H9 (cell line): ENCODE results near the gene ANKS1B. TPM values are rescaled to one million over a fixed set of nuclear protein-coding genes. Genes with fewer than 3 reads are reported as not detected.

Source experiments
- DNase-seq: peaks from one replicate; pipeline ENCODE4 v3.0.0-alpha.2; 2017
- H2AFZ ChIP-seq: one replicate; pipeline ENCODE4 v1.6.1; 2013; ENCODE audit warnings: mild to moderate bottlenecking, low read length, control low read depth, moderate library complexity
- H2AK5ac ChIP-seq: 2 replicates; pipeline ENCODE4 v1.6.1; 2013; ENCODE audit warnings: low read length, control low read depth, mixed read lengths; ENCODE audit not compliant: insufficient read length
- H2BK120ac ChIP-seq: one replicate; pipeline ENCODE4 v1.6.1; 2013; ENCODE audit warnings: low read depth, mild to moderate bottlenecking, low read length, control low read depth, inconsistent platforms; ENCODE audit not compliant: poor library complexity, severe bottlenecking
- H2BK12ac ChIP-seq: 2 replicates; pipeline ENCODE4 v1.6.1; 2013; ENCODE audit warnings: low read length, control low read depth, mixed read lengths, low read depth; ENCODE audit not compliant: insufficient read length
- H2BK15ac ChIP-seq: 2 replicates; pipeline ENCODE4 v1.6.1; 2013; ENCODE audit warnings: low read depth, low read length, control low read depth
- H2BK20ac ChIP-seq: one replicate; pipeline ENCODE4 v1.6.1; 2013; ENCODE audit warnings: low read depth, mild to moderate bottlenecking, low read length, control low read depth, inconsistent platforms; ENCODE audit not compliant: poor library complexity, severe bottlenecking
- H2BK5ac ChIP-seq: 2 replicates; pipeline ENCODE4 v1.6.1; 2013; ENCODE audit warnings: low read length, control low read depth, mixed read lengths; ENCODE audit not compliant: insufficient read length
- H3K14ac ChIP-seq: 2 replicates; pipeline ENCODE4 v1.6.1; 2013; ENCODE audit warnings: low read length, control low read depth; ENCODE audit not compliant: insufficient read depth
- H3K18ac ChIP-seq: 2 replicates; pipeline ENCODE4 v1.6.1; 2013; ENCODE audit warnings: low read depth, mild to moderate bottlenecking, mixed read lengths, low read length, control low read depth; ENCODE audit not compliant: insufficient read length
- H3K23ac ChIP-seq: 2 replicates; pipeline ENCODE4 v1.6.1; 2013; ENCODE audit warnings: low read length, control low read depth, mixed read lengths, low read depth; ENCODE audit not compliant: insufficient read length
- H3K23me2 ChIP-seq: 2 replicates; pipeline ENCODE4 v1.6.1; 2013; ENCODE audit warnings: low read depth, mild to moderate bottlenecking, mixed read lengths, low read length, control low read depth; ENCODE audit not compliant: insufficient read length, poor library complexity, severe bottlenecking
- H3K27ac ChIP-seq: 2 replicates; pipeline ENCODE4 v1.5.1; 2013; ENCODE audit warnings: low read length, control low read depth, mixed read lengths, low read depth; ENCODE audit not compliant: insufficient read length
- H3K27me3 ChIP-seq: 2 replicates; pipeline ENCODE4 v1.6.1; 2013; ENCODE audit warnings: low read length, control low read depth, inconsistent platforms; ENCODE audit not compliant: insufficient read depth
- H3K4ac ChIP-seq: 2 replicates; pipeline ENCODE4 v1.6.1; 2013; ENCODE audit warnings: low read depth, mild to moderate bottlenecking, control low read depth, inconsistent platforms, low read length, moderate library complexity
- H3K4me1 ChIP-seq: 2 replicates; pipeline ENCODE4 v1.6.1; 2013; ENCODE audit warnings: low read length, control low read depth, inconsistent platforms; ENCODE audit not compliant: insufficient read depth
- H3K4me2 ChIP-seq: 2 replicates; pipeline ENCODE4 v1.6.1; 2013; ENCODE audit warnings: low read length, control low read depth, mixed read lengths; ENCODE audit not compliant: insufficient read length, insufficient read depth
- H3K56ac ChIP-seq: 2 replicates; pipeline ENCODE4 v1.6.1; 2013; ENCODE audit warnings: low read depth, mild to moderate bottlenecking, mixed read lengths, low read length, control low read depth; ENCODE audit not compliant: insufficient read length
- H3K79me1 ChIP-seq: 2 replicates; pipeline ENCODE4 v1.6.1; 2013; ENCODE audit warnings: low read depth, mild to moderate bottlenecking, moderate library complexity, low read length, control low read depth, inconsistent platforms; ENCODE audit not compliant: insufficient read depth, poor library complexity, severe bottlenecking
- H3K79me2 ChIP-seq: 2 replicates; pipeline ENCODE4 v1.6.1; 2013; ENCODE audit warnings: low read length, control low read depth, inconsistent platforms; ENCODE audit not compliant: insufficient read depth
- H3K9ac ChIP-seq: 2 replicates; pipeline ENCODE4 v1.6.1; 2013; ENCODE audit warnings: low read length, control low read depth, mixed read lengths; ENCODE audit not compliant: insufficient read length; ENCODE audit errors: extremely low read depth
- H3K9me3 ChIP-seq: one replicate; pipeline ENCODE4 v1.6.1; 2013; ENCODE audit warnings: low read depth, low read length, inconsistent platforms; ENCODE audit not compliant: control insufficient read depth
- H3T11ph ChIP-seq: one replicate; pipeline ENCODE4 v1.6.1; 2013; ENCODE audit warnings: mild to moderate bottlenecking, low read length, control low read depth, inconsistent platforms
- H4K20me1 ChIP-seq: one replicate; pipeline ENCODE4 v1.6.1; 2013; ENCODE audit not compliant: control insufficient read depth, insufficient read length, insufficient read depth
- H4K5ac ChIP-seq: 2 replicates; pipeline ENCODE4 v1.6.1; 2013; ENCODE audit warnings: low read depth, mild to moderate bottlenecking, mixed read lengths, low read length, control low read depth; ENCODE audit not compliant: insufficient read length
- H4K8ac ChIP-seq: replicated peaks from 2 replicates; pipeline ENCODE4 v1.6.1; 2013; ENCODE audit warnings: low read length, control low read depth, mixed read lengths, low read depth; ENCODE audit not compliant: insufficient read length
- H4K91ac ChIP-seq: 2 replicates; pipeline ENCODE4 v1.6.1; 2013; ENCODE audit warnings: low read depth, mild to moderate bottlenecking, moderate library complexity, mixed read lengths, low read length, control low read depth; ENCODE audit not compliant: insufficient read length
- H3K27ac Mint-ChIP-seq, 3 experiments: 2 replicates in 2 of 3; 3 replicates in 1 of 3; pipeline ENCODE4 v1.8.0; 2020 to 2021; ENCODE audit warnings: mixed read lengths in 3 of 3, mild to moderate bottlenecking in 1 of 3, moderate library complexity in 1 of 3
- H3K27me3 Mint-ChIP-seq: 2 replicates; pipeline ENCODE4 v1.8.0; 2021; ENCODE audit warnings: low read depth, mild to moderate bottlenecking, moderate library complexity, mixed read lengths
- H3K36me3 Mint-ChIP-seq, 3 experiments: 2 replicates in 2 of 3; 3 replicates in 1 of 3; pipeline ENCODE4 v1.8.0; 2020 to 2021; ENCODE audit warnings: low read depth in 3 of 3, mixed read lengths in 3 of 3; ENCODE audit not compliant: insufficient read depth in 1 of 3
- H3K4me1 Mint-ChIP-seq, 2 experiments: 2 replicates each; pipeline ENCODE4 v1.8.0; 2020; ENCODE audit warnings: mixed read lengths in 2 of 2
- H3K4me3 Mint-ChIP-seq, 2 experiments: 2 replicates in 1 of 2; 3 replicates in 1 of 2; pipeline ENCODE4 v1.8.0; 2020 to 2021; ENCODE audit warnings: mild to moderate bottlenecking in 2 of 2, mixed read lengths in 2 of 2, moderate library complexity in 1 of 2
- H3K9me3 Mint-ChIP-seq, 2 experiments: 2 replicates in 1 of 2; 3 replicates in 1 of 2; pipeline ENCODE4 v1.8.0; 2020; ENCODE audit warnings: mild to moderate bottlenecking in 2 of 2, mixed read lengths in 2 of 2, moderate library complexity in 1 of 2
- CTCF ChIP-seq: fragments of 200-600 bp; sonication (generic); conservative IDR thresholded peaks from 3 replicates; pipeline ENCODE4 v1.8.0; 2021; ENCODE audit warnings: antibody characterized with exemption, mild to moderate bottlenecking
- WGBS: extraction: QIAGEN DNeasy Blood & Tissue Kit; methylation state at CpG from one replicate; pipeline ENCODE4 v1.1.7; 2013; ENCODE audit warnings: missing lambda C conversion rate, low lambda C conversion rate, mixed read lengths; ENCODE audit not compliant: insufficient read length; ENCODE audit errors: extremely low coverage; 5-methylcytosine and 5-hydroxymethylcytosine counted together
- total RNA-seq: library from RNA; stranded (reverse); gene quantifications from 2 replicates; pipeline ENCODE4 v1.2.1, GENCODE V29; 2021

Gene ANKS1B
- total RNA-seq, 1 experiment from 2014 or later, result 4.1 TPM

GRCh38 chr12:99386907-99387306, 597.8 kb downstream of the ANKS1B start:
- no peaks in the 10 kb centered on the region for H3K79me2 ChIP-seq
- H3K36me3 Mint-ChIP-seq, result no peaks in the 10 kb centered on the region
- no peak overlapping the region for H3K4me2 ChIP-seq
- no peak overlapping the region for H4K8ac ChIP-seq
- H3K4ac ChIP-seq, result no peak overlapping the region
- no peak overlapping the region for H3K27ac ChIP-seq
- H2BK12ac ChIP-seq, result no peak overlapping the region
- no peaks in the 10 kb centered on the region for H3K27me3 ChIP-seq
- H3K9me3 Mint-ChIP-seq, result no peaks in the 10 kb centered on the region
- WGBS, result no CpG with 5 or more reads among the region's 2 CpGs
- H3K9ac ChIP-seq, result no peak overlapping the region
- 0 out of 2 replicates have a peak, but pooled peaks cover 2% of the 10 kb centered on the region for H3K4me1 ChIP-seq
- no peak overlapping the region for H3K56ac ChIP-seq
- no peaks in the 10 kb centered on the region for H3K9me3 ChIP-seq
- H3T11ph ChIP-seq, result no peak overlapping the region
- H2BK15ac ChIP-seq, result no peak overlapping the region
- peaks cover 8 to 10% of the 10 kb centered on the region in 2 experiments for H3K4me1 Mint-ChIP-seq
- no peaks in the 10 kb centered on the region for H3K27me3 Mint-ChIP-seq
- no peak overlapping the region for H2BK120ac ChIP-seq
- TF ChIP-seq CTCF, result peak; percentile 82
- no peaks in the 10 kb centered on the region for H3K79me1 ChIP-seq
- no peak overlapping the region for H2AK5ac ChIP-seq
- no peaks in the 10 kb centered on the region for H4K20me1 ChIP-seq
- no peak overlapping the region for H4K91ac ChIP-seq
- H2AFZ ChIP-seq, result no peak overlapping the region
- no peaks in the 10 kb centered on the region for H3K23me2 ChIP-seq
- H3K14ac ChIP-seq, result no peak overlapping the region
- no peak overlapping the region for H3K4me3 Mint-ChIP-seq
- no peak overlapping the region for H3K18ac ChIP-seq
- no peak overlapping the region for H3K27ac Mint-ChIP-seq
- no peak for DNase-seq
- no peak overlapping the region for H2BK5ac ChIP-seq
- no peak overlapping the region for H2BK20ac ChIP-seq
- H4K5ac ChIP-seq, result no peak overlapping the region
- no peak overlapping the region for H3K23ac ChIP-seq
